ENCODE measurements around the gene HHLA2.

DNA sequence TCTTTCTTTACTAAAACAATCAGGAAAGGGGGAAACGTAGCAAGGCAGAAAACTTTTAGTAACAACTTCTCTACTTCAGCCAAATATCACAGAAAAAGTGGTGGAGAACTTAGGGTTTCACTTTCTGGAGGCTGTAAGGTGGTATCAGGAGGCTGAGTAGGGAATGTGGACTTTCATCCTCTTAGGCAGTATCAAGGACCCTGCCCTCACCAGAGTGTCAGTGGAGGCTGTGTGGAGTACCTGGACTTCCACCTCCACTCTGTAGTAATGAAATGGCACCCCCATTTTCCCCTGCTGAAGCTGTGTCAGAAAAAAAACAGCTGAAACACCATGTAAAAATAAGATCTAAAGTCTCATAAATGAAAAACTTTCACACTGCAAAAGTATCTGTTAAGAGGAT is 11.2 kb upstream of the HHLA2 start:
- TF ChIP-seq, protein P1, sequence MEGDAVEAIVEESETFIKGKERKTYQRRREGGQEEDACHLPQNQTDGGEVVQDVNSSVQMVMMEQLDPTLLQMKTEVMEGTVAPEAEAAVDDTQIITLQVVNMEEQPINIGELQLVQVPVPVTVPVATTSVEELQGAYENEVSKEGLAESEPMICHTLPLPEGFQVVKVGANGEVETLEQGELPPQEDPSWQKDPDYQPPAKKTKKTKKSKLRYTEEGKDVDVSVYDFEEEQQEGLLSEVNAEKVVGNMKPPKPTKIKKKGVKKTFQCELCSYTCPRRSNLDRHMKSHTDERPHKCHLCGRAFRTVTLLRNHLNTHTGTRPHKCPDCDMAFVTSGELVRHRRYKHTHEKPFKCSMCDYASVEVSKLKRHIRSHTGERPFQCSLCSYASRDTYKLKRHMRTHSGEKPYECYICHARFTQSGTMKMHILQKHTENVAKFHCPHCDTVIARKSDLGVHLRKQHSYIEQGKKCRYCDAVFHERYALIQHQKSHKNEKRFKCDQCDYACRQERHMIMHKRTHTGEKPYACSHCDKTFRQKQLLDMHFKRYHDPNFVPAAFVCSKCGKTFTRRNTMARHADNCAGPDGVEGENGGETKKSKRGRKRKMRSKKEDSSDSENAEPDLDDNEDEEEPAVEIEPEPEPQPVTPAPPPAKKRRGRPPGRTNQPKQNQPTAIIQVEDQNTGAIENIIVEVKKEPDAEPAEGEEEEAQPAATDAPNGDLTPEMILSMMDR (IDR thresholded peaks at IDR 0.05): no peak
- no peak for TF ChIP-seq ZNF232 (CRISPR knock-in tag; IDR thresholded peaks at IDR 0.05)
- TF ChIP-seq, protein P2, sequence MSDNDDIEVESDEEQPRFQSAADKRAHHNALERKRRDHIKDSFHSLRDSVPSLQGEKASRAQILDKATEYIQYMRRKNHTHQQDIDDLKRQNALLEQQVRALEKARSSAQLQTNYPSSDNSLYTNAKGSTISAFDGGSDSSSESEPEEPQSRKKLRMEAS (CRISPR knock-in tag; IDR thresholded peaks at IDR 0.05): no peak

Measured in WTC11 (cell line).